ENCODE data around the gene KIF26B.
"Not testable (repeated sequence)": the region's sequence is repeated elsewhere in the genome, so short reads cannot be mapped to it uniquely, and the experiment has no call there.

Gene KIF26B

GRCh38 chr1:245336149-245336983 is 181.6 kb downstream of the KIF26B start:
- H3K27ac ChIP-seq (ENCODE audit: low read length): no peak overlapping the region
- H3K9ac ChIP-seq (ENCODE audit: low read length): no peak overlapping the region
- H3K4me3 ChIP-seq (ENCODE audit: low read length): no peak overlapping the region
- H4K20me1 ChIP-seq (ENCODE audit: insufficient read depth, low read length): no peaks in the 10 kb centered on the region
- TF ChIP-seq CTCF (IDR thresholded peaks at IDR 0.05; ENCODE audit: low read depth, low read length): no peak
- TF ChIP-seq EZH2phosphoT487 (IDR thresholded peaks at IDR 0.05; ENCODE audit: low read depth): no peak
- H3K4me2 ChIP-seq (ENCODE audit: low read length): no peak overlapping the region
- H3K36me3 ChIP-seq (replicated peaks; ENCODE audit: low read depth, low read length): no peaks in the 10 kb centered on the region
- no peaks in the 10 kb centered on the region for H3K27me3 ChIP-seq (ENCODE audit: low read depth, low read length)
- no peaks in the 10 kb centered on the region for H3K79me2 ChIP-seq (ENCODE audit: low read length)
- no peak overlapping the region for H2AFZ ChIP-seq (ENCODE audit: low read depth, low read length)
- H3K9me3 ChIP-seq (ENCODE audit: insufficient read depth, low read length): no peaks in the 10 kb centered on the region
- H3K4me1 ChIP-seq (ENCODE audit: low read length): peaks cover 4% of the 10 kb centered on the region; the same call in 1 of the 2 replicates

- H3K36me3 ChIP-seq (replicated peaks; ENCODE audit: low read depth, low read length); H3K79me2 ChIP-seq (ENCODE audit: low read length); H3K27me3 ChIP-seq (ENCODE audit: low read depth, low read length); H2AFZ ChIP-seq (ENCODE audit: low read depth, low read length); H3K27ac ChIP-seq (ENCODE audit: low read length); H3K4me3 ChIP-seq (ENCODE audit: low read length); H4K20me1 ChIP-seq (ENCODE audit: insufficient read depth, low read length); H3K4me2 ChIP-seq (ENCODE audit: low read length); H3K9ac ChIP-seq (ENCODE audit: low read length); H3K9me3 ChIP-seq (ENCODE audit: insufficient read depth, low read length); H3K4me1 ChIP-seq (ENCODE audit: low read length): not testable (repeated sequence)
Measured at GRCh38 chr1:245336984-245337355, 182.2 kb downstream of the KIF26B start.

- Histone ChIP-seq H3K9me3 (ENCODE audit: insufficient read depth, low read length) (no peaks in the 10 kb centered on the region), H3K4me3 (ENCODE audit: low read length) (no peak overlapping the region), H3K4me1 (ENCODE audit: low read length) (peaks cover 4% of the 10 kb centered on the region; the same call in 1 of the 2 replicates), H3K79me2 (ENCODE audit: low read length) (no peaks in the 10 kb centered on the region), H3K27ac (ENCODE audit: low read length) (no peak overlapping the region), H4K20me1 (ENCODE audit: insufficient read depth, low read length) (no peaks in the 10 kb centered on the region), H3K36me3 (replicated peaks; ENCODE audit: low read depth, low read length) (no peaks in the 10 kb centered on the region), H3K27me3 (ENCODE audit: low read depth, low read length) (no peaks in the 10 kb centered on the region), H3K4me2 (ENCODE audit: low read length) (no peak overlapping the region), H2AFZ (ENCODE audit: low read depth, low read length) (no peak overlapping the region), H3K9ac (ENCODE audit: low read length) (no peak overlapping the region)
- no peak for TF ChIP-seq EZH2phosphoT487 (IDR thresholded peaks at IDR 0.05; ENCODE audit: low read depth)
- no peak for TF ChIP-seq CTCF (IDR thresholded peaks at IDR 0.05; ENCODE audit: low read depth, low read length)
Measured at GRCh38 chr1:245337829-245338484, 183.2 kb downstream of the KIF26B start.

GRCh38 chr1:245338485-245338877 is 183.7 kb downstream of the KIF26B start:
- Histone ChIP-seq H2AFZ (ENCODE audit: low read depth, low read length) (no peak overlapping the region), H3K27me3 (ENCODE audit: low read depth, low read length) (no peaks in the 10 kb centered on the region), H3K27ac (ENCODE audit: low read length) (no peak overlapping the region), H3K4me1 (ENCODE audit: low read length) (peaks cover 4% of the 10 kb centered on the region; the same call in 1 of the 2 replicates), H3K4me2 (ENCODE audit: low read length) (no peak overlapping the region), H3K9me3 (ENCODE audit: insufficient read depth, low read length) (no peaks in the 10 kb centered on the region), H4K20me1 (ENCODE audit: insufficient read depth, low read length) (no peaks in the 10 kb centered on the region), H3K4me3 (ENCODE audit: low read length) (no peak overlapping the region), H3K9ac (ENCODE audit: low read length) (no peak overlapping the region), H3K79me2 (ENCODE audit: low read length) (no peaks in the 10 kb centered on the region), H3K36me3 (replicated peaks; ENCODE audit: low read depth, low read length) (no peaks in the 10 kb centered on the region)
- TF ChIP-seq CTCF (IDR thresholded peaks at IDR 0.05; ENCODE audit: low read depth, low read length) (no peak), EZH2phosphoT487 (IDR thresholded peaks at IDR 0.05; ENCODE audit: low read depth) (no peak)

Measured in OCI-LY3 (cell line).